Measurements from ENCODE around the gene ALDOA. TPM values are rescaled to one million over a fixed set of nuclear protein-coding genes. Genes with fewer than 3 reads are reported as not detected.

Gene ALDOA
- polyA plus RNA-seq, 3 donors: 1,202 to 1,628 (median 1,429) TPM

DNA sequence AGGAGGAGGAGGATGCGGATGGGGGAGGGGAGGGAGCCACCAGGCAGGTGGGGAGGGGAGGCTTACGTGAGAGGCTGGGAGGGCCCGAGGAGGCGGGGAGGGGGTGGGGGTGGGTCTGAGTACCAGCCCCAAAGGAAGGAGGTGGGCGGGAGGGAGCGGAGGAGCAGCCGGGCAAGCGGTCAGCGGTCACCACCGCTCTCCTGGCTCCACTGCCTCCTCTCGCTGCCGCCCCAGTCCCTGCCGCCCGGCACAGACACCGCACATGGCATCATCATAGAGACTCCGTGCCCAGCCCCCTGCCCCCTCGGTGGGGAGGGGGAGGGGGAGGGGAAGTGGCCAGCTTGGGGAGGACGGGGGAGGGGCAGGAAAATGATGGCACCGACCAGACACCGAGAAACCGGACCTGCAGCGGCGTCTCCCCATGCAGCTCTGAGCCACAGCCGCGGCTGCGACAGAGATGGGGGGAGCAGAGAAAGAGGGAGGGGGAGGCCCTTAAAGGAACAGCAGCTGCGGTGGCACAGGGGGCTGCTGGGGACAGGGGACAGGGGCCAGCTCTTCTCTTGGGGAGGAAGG is 34.6 kb upstream of the ALDOA start, which contains the start of gene TLCD3B:
Gene TLCD3B (minus strand): TSS at position 431 of the 573 bp plus-strand sequence. CDS start 744 bp downstream, outside the sequence.
- Histone ChIP-seq H4K20me1 (ENCODE audit: insufficient read depth, low read length) (no peaks in the 10 kb centered on the region), H3K79me2 (ENCODE audit: insufficient read depth, low read length) (no peaks in the 10 kb centered on the region), H3K27me3 (ENCODE audit: control insufficient read depth in 2 of 2, insufficient read depth in 2 of 2, low read length in 2 of 2) (peaks cover 30 to 59% of the 10 kb centered on the region in 2 donors), H3K36me3 (replicated peaks in 1 of 2; ENCODE audit: control insufficient read depth in 1 of 2, insufficient read depth in 2 of 2, low read length in 2 of 2) (no peaks in the 10 kb centered on the region), H2AFZ (ENCODE audit: insufficient read depth, low read depth, low read length, poor library complexity, severe bottlenecking) (no peak within 1 kb of the TSS), H3K4me3 (replicated peaks in 1 of 3; ENCODE audit: low read depth in 2 of 3, low read length in 3 of 3) (no peak within 1 kb of the TSS), H3K4me2 (replicated peaks; ENCODE audit: extremely low read depth, low read length, poor library complexity, severe bottlenecking) (no peak within 1 kb of the TSS), H3K9me3 (replicated peaks in 1 of 2; ENCODE audit: control insufficient read depth in 1 of 2, insufficient read depth in 1 of 2, low read length in 2 of 2) (peaks cover 0 to 6% of the 10 kb centered on the region in 2 donors), H3K4me1 (ENCODE audit: control insufficient read depth in 1 of 2, insufficient read depth in 2 of 2, low read length in 2 of 2) (peaks cover 0 to 4% of the 10 kb centered on the region in 2 donors), H3K27ac (ENCODE audit: low read depth in 1 of 2, low read length in 2 of 2) (no peak within 1 kb of the TSS), H3K9ac (ENCODE audit: insufficient read depth, low read length, poor library complexity, severe bottlenecking) (no peak within 1 kb of the TSS)
- Mint-ChIP-seq H3K4me3 (peak within 1 kb of the TSS in 1 of 2 donors; percentile 86), H3K27me3 (ENCODE audit: low read depth in 3 of 3) (peaks cover 54 to 89% (median 70%) of the 10 kb centered on the region in 3 donors), H3K36me3 (no peaks in the 10 kb centered on the region), H3K9me3 (peaks cover 0 to 8% (median 5%) of the 10 kb centered on the region in 7 donors), H3K27ac (no peak within 1 kb of the TSS), H3K4me1 (peaks cover 3% of the 10 kb centered on the region)
- intact Hi-C loops (cut with micrococcal nuclease): no loop called here
- TF ChIP-seq, protein P1, sequence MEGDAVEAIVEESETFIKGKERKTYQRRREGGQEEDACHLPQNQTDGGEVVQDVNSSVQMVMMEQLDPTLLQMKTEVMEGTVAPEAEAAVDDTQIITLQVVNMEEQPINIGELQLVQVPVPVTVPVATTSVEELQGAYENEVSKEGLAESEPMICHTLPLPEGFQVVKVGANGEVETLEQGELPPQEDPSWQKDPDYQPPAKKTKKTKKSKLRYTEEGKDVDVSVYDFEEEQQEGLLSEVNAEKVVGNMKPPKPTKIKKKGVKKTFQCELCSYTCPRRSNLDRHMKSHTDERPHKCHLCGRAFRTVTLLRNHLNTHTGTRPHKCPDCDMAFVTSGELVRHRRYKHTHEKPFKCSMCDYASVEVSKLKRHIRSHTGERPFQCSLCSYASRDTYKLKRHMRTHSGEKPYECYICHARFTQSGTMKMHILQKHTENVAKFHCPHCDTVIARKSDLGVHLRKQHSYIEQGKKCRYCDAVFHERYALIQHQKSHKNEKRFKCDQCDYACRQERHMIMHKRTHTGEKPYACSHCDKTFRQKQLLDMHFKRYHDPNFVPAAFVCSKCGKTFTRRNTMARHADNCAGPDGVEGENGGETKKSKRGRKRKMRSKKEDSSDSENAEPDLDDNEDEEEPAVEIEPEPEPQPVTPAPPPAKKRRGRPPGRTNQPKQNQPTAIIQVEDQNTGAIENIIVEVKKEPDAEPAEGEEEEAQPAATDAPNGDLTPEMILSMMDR (IDR thresholded peaks at IDR 0.05): no peak
- WGBS (ENCODE audit: insufficient coverage): under 1% methylated on average over 16 of the region's 27 CpGs
- DNase-seq: peak in 1 of 3 donors; percentile 5

DNA sequence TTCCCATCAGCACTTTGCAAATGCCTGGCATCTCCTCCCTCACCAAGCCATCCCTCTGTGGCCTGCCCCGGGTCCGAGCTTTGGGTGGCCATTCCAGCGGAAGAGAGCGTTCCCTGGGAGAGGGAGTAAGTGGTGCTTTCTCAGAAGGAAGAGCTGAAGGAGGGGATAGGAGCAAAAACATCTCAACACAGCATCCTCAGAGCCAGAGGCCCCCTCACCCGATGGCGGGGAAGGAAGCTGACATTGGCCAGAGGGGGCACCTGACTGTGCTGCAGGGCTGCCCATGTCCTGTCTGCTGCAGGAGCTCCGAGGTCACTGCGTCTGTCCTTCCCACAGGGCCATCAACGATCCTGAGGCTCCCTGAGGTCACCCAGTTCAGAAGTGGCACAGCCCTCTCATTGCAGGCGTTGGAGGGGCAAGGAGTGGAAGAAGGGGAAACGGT is 34.1 kb upstream of the ALDOA start:
- H3K27ac ChIP-seq (ENCODE audit: low read depth in 1 of 2, low read length in 2 of 2): no peak overlapping the region
- H3K4me2 ChIP-seq (replicated peaks; ENCODE audit: extremely low read depth, low read length, poor library complexity, severe bottlenecking): no peak overlapping the region
- H3K79me2 ChIP-seq (ENCODE audit: insufficient read depth, low read length): no peaks in the 10 kb centered on the region
- H3K27me3 ChIP-seq (ENCODE audit: control insufficient read depth in 2 of 2, insufficient read depth in 2 of 2, low read length in 2 of 2): peaks cover 30 to 59% of the 10 kb centered on the region in 2 donors
- peaks cover 3% of the 10 kb centered on the region for H3K4me1 Mint-ChIP-seq
- H3K9me3 ChIP-seq (replicated peaks in 1 of 2; ENCODE audit: control insufficient read depth in 1 of 2, insufficient read depth in 1 of 2, low read length in 2 of 2): peaks cover 0 to 6% of the 10 kb centered on the region in 2 donors
- intact Hi-C loops (cut with micrococcal nuclease): no loop called here
- DNase-seq: no peak
- no peaks in the 10 kb centered on the region for H4K20me1 ChIP-seq (ENCODE audit: insufficient read depth, low read length)
- H3K9me3 Mint-ChIP-seq: peaks cover 0 to 8% (median 5%) of the 10 kb centered on the region in 7 donors
- no peaks in the 10 kb centered on the region for H3K36me3 Mint-ChIP-seq
- H3K27me3 Mint-ChIP-seq (ENCODE audit: low read depth in 3 of 3): peaks cover 54 to 89% (median 69%) of the 10 kb centered on the region in 3 donors
- H2AFZ ChIP-seq (ENCODE audit: insufficient read depth, low read depth, low read length, poor library complexity, severe bottlenecking): no peak overlapping the region
- H3K4me3 Mint-ChIP-seq: peak overlapping the region in 1 of 2 donors; percentile 86
- H3K27ac Mint-ChIP-seq: no peak overlapping the region
- H3K4me3 ChIP-seq (replicated peaks in 1 of 3; ENCODE audit: low read depth in 2 of 3, low read length in 3 of 3): no peak overlapping the region
- 15% methylated on average over 7 of the region's 11 CpGs for WGBS (ENCODE audit: insufficient coverage)
- no peak overlapping the region for H3K9ac ChIP-seq (ENCODE audit: insufficient read depth, low read length, poor library complexity, severe bottlenecking)
- peaks cover 0 to 4% of the 10 kb centered on the region in 2 donors for H3K4me1 ChIP-seq (ENCODE audit: control insufficient read depth in 1 of 2, insufficient read depth in 2 of 2, low read length in 2 of 2)
- TF ChIP-seq, protein P1 (IDR thresholded peaks at IDR 0.05): no peak
- no peaks in the 10 kb centered on the region for H3K36me3 ChIP-seq (replicated peaks in 1 of 2; ENCODE audit: control insufficient read depth in 1 of 2, insufficient read depth in 2 of 2, low read length in 2 of 2)

All from CD14-positive monocyte (primary cell).